ENCODE results near the gene TTPAL.
A peak's percentile ranks its signal among the peaks of the same experiment; 100 is the strongest.

The TTPAL gene

DNA sequence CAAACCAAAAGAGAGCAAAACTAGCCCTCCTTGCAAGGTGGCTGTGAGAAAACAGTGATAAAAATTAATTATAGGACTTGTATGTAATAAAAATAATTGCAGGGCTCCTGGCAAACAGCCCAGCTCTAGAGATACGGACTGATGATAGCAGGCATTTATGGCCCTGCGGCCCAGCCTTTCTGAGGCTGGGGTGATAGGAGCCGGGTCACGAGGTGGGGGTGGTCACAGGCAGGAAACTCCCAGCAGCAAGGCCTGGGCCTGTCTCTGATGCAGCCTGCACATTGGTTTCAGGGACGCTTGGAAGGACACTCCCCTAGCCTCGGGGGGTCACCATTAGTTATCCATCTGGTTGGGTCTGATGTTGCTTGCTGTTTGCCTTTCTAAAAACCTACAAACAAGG lies 18.7 kb upstream of the TTPAL start:
- H3K4me3 ChIP-seq (ENCODE audit: insufficient read depth, low read length, poor library complexity, severe bottlenecking), result no peak overlapping the region
- no peaks in the 10 kb centered on the region for H3K9me3 ChIP-seq (ENCODE audit: insufficient read depth, low read length)
- H3K27ac ChIP-seq (ENCODE audit: low read depth, low read length), result no peak overlapping the region
- no peak overlapping the region for H3K9ac ChIP-seq (ENCODE audit: low read length)
- H3K79me2 ChIP-seq (ENCODE audit: insufficient read depth, low read length), result no peaks in the 10 kb centered on the region
- H3K4me2 ChIP-seq (ENCODE audit: low read depth, low read length, poor library complexity, severe bottlenecking), result no peak overlapping the region
- H2AFZ ChIP-seq (ENCODE audit: low read depth, low read length, severe bottlenecking), result no peak overlapping the region
- no peaks in the 10 kb centered on the region for H3F3A ChIP-seq (ENCODE audit: insufficient read depth)
- no peaks in the 10 kb centered on the region for H3K36me3 ChIP-seq (ENCODE audit: low read length)
- H3K27me3 ChIP-seq (ENCODE audit: low read length), result no peaks in the 10 kb centered on the region
- no peaks in the 10 kb centered on the region for H3K9me2 ChIP-seq (replicated peaks; ENCODE audit: insufficient read depth, low read length)
- no peaks in the 10 kb centered on the region for H4K20me1 ChIP-seq (ENCODE audit: low read depth, low read length)
- TF ChIP-seq, protein P1, sequence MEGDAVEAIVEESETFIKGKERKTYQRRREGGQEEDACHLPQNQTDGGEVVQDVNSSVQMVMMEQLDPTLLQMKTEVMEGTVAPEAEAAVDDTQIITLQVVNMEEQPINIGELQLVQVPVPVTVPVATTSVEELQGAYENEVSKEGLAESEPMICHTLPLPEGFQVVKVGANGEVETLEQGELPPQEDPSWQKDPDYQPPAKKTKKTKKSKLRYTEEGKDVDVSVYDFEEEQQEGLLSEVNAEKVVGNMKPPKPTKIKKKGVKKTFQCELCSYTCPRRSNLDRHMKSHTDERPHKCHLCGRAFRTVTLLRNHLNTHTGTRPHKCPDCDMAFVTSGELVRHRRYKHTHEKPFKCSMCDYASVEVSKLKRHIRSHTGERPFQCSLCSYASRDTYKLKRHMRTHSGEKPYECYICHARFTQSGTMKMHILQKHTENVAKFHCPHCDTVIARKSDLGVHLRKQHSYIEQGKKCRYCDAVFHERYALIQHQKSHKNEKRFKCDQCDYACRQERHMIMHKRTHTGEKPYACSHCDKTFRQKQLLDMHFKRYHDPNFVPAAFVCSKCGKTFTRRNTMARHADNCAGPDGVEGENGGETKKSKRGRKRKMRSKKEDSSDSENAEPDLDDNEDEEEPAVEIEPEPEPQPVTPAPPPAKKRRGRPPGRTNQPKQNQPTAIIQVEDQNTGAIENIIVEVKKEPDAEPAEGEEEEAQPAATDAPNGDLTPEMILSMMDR (IDR thresholded peaks at IDR 0.05; ENCODE audit: insufficient read depth, low read length, poor library complexity, severe bottlenecking), result no peak
- TF ChIP-seq EZH2phosphoT487 (conservative IDR thresholded peaks at IDR 0.05; ENCODE audit: low read length), result no peak

DNA sequence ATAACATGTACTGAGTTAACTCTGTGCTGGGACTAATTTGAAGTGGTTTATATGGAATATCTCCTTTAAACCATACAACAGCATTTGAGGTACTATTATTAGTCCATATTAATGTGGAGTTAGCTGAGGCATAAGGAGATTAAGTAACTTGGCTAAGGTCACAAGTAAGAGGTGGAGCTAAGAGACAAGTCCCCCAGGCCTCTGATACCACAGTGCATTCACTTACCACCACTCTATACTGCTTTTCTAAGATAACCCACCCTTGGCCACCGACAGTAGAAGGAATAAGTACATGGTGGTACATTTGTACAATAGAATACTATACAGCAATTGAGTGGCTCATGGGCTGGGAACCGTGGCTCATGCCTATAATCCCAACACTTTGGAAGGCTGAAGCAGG lies 16.4 kb upstream of the TTPAL start:
- Histone ChIP-seq H3K36me3 (ENCODE audit: low read length) (no peaks in the 10 kb centered on the region), H2AFZ (ENCODE audit: low read depth, low read length, severe bottlenecking) (no peak overlapping the region), H3K9me2 (replicated peaks; ENCODE audit: insufficient read depth, low read length) (no peaks in the 10 kb centered on the region), H3K4me2 (ENCODE audit: low read depth, low read length, poor library complexity, severe bottlenecking) (no peak overlapping the region), H3K9ac (ENCODE audit: low read length) (no peak overlapping the region), H3F3A (ENCODE audit: insufficient read depth) (no peaks in the 10 kb centered on the region), H3K79me2 (ENCODE audit: insufficient read depth, low read length) (no peaks in the 10 kb centered on the region), H3K9me3 (ENCODE audit: insufficient read depth, low read length) (no peaks in the 10 kb centered on the region), H3K27ac (ENCODE audit: low read depth, low read length) (no peak overlapping the region), H4K20me1 (ENCODE audit: low read depth, low read length) (no peaks in the 10 kb centered on the region), H3K4me3 (ENCODE audit: insufficient read depth, low read length, poor library complexity, severe bottlenecking) (no peak overlapping the region), H3K27me3 (ENCODE audit: low read length) (no peaks in the 10 kb centered on the region)
- no peak for TF ChIP-seq EZH2phosphoT487 (conservative IDR thresholded peaks at IDR 0.05; ENCODE audit: low read length)

GRCh38 chr20:44460795-44461141 lies 14.9 kb upstream of the TTPAL start:
- H3K79me2 ChIP-seq (ENCODE audit: insufficient read depth, low read length), result no peaks in the 10 kb centered on the region
- H3K4me2 ChIP-seq (ENCODE audit: low read depth, low read length, poor library complexity, severe bottlenecking), result no peak overlapping the region
- H3K9me3 ChIP-seq (ENCODE audit: insufficient read depth, low read length), result no peaks in the 10 kb centered on the region
- no peaks in the 10 kb centered on the region for H3K9me2 ChIP-seq (replicated peaks; ENCODE audit: insufficient read depth, low read length)
- H3K27me3 ChIP-seq (ENCODE audit: low read length), result no peaks in the 10 kb centered on the region
- no peak overlapping the region for H3K4me3 ChIP-seq (ENCODE audit: insufficient read depth, low read length, poor library complexity, severe bottlenecking)
- H3K27ac ChIP-seq (ENCODE audit: low read depth, low read length), result no peak overlapping the region
- H3F3A ChIP-seq (ENCODE audit: insufficient read depth), result no peaks in the 10 kb centered on the region
- H2AFZ ChIP-seq (ENCODE audit: low read depth, low read length, severe bottlenecking), result no peak overlapping the region
- H4K20me1 ChIP-seq (ENCODE audit: low read depth, low read length), result no peaks in the 10 kb centered on the region
- no peak for TF ChIP-seq EZH2phosphoT487 (conservative IDR thresholded peaks at IDR 0.05; ENCODE audit: low read length)
- TF ChIP-seq, protein P1 (IDR thresholded peaks at IDR 0.05; ENCODE audit: insufficient read depth, low read length, poor library complexity, severe bottlenecking), result peak; percentile 12
- no peak overlapping the region for H3K9ac ChIP-seq (ENCODE audit: low read length)
- H3K36me3 ChIP-seq (ENCODE audit: low read length), result no peaks in the 10 kb centered on the region

DNA sequence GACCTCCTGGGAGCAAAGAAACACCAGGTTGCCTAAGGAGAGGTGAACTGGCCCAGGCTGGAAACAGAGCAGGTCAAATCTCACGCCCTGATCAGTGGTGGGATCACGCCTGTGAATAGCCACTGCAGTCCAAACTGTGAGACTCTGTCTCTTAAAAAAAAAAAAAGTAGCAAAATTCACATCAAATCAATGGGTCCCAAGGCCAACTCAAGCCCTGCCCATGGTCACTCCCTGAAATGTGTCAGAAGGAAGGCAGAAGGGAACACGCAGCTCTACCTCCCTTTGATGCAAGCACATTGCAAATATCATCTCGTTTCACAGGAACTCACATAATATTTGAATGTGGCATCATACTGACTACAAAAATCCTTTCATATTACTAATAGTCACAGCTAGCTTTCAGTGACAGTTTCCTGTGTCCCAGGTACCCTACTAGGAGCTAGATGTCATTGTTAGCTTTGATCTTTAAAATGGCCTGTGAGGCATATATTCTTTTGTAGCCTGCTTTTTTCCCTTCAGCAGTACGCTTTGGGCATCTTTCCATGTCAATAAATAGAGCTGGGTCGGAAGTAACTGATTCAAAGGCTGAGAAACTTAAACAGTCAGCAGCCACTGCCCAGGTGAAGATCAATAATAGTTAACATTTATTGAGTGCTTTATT lies 14.4 kb upstream of the TTPAL start:
- H3K9ac ChIP-seq (ENCODE audit: low read length), result no peak overlapping the region
- no peak overlapping the region for H2AFZ ChIP-seq (ENCODE audit: low read depth, low read length, severe bottlenecking)
- H4K20me1 ChIP-seq (ENCODE audit: low read depth, low read length), result no peaks in the 10 kb centered on the region
- H3K9me3 ChIP-seq (ENCODE audit: insufficient read depth, low read length), result no peaks in the 10 kb centered on the region
- no peaks in the 10 kb centered on the region for H3K27me3 ChIP-seq (ENCODE audit: low read length)
- TF ChIP-seq, protein P1 (IDR thresholded peaks at IDR 0.05; ENCODE audit: insufficient read depth, low read length, poor library complexity, severe bottlenecking), result no peak
- TF ChIP-seq EZH2phosphoT487 (conservative IDR thresholded peaks at IDR 0.05; ENCODE audit: low read length), result no peak
- H3K4me2 ChIP-seq (ENCODE audit: low read depth, low read length, poor library complexity, severe bottlenecking), result no peak overlapping the region
- H3K4me3 ChIP-seq (ENCODE audit: insufficient read depth, low read length, poor library complexity, severe bottlenecking), result no peak overlapping the region
- no peaks in the 10 kb centered on the region for H3K36me3 ChIP-seq (ENCODE audit: low read length)
- H3F3A ChIP-seq (ENCODE audit: insufficient read depth), result no peaks in the 10 kb centered on the region
- H3K27ac ChIP-seq (ENCODE audit: low read depth, low read length), result no peak overlapping the region
- H3K79me2 ChIP-seq (ENCODE audit: insufficient read depth, low read length), result no peaks in the 10 kb centered on the region
- no peaks in the 10 kb centered on the region for H3K9me2 ChIP-seq (replicated peaks; ENCODE audit: insufficient read depth, low read length)

All from SU-DHL-6 (cell line).